Osteoblast (primary cell): Measurements from ENCODE around the gene SPO11. TPM values are rescaled to one million over a fixed set of nuclear protein-coding genes. Genes with fewer than 3 reads are reported as not detected.
"Not testable (repeated sequence)": the region's sequence is repeated elsewhere in the genome, so short reads cannot be mapped to it uniquely, and the experiment has no call there.

Experiments
- DNase-seq: peaks from one replicate; pipeline ENCODE4 v3.0.0; 2011; ENCODE audit warnings: low spot score, mixed read lengths; ENCODE audit not compliant: insufficient read length; ENCODE audit errors: missing footprints
- H2AFZ ChIP-seq: 2 replicates; pipeline ENCODE4 v1.6.0; 2011; ENCODE audit warnings: mild to moderate bottlenecking, low read length
- H3K27ac ChIP-seq: 2 replicates; pipeline ENCODE4 v1.5.1; 2011; ENCODE audit warnings: mild to moderate bottlenecking, low read depth, low read length, moderate library complexity
- H3K27me3 ChIP-seq: 2 replicates; pipeline ENCODE4 v1.6.0; 2012; ENCODE audit warnings: mild to moderate bottlenecking, control low read depth, inconsistent platforms, low read length, moderate library complexity; ENCODE audit not compliant: insufficient read depth
- H3K36me3 ChIP-seq: 2 replicates; pipeline ENCODE4 v1.5.1; 2011; ENCODE audit warnings: mild to moderate bottlenecking, low read length, control low read depth, moderate library complexity; ENCODE audit not compliant: insufficient read depth
- H3K4me1 ChIP-seq: 2 replicates; pipeline ENCODE4 v1.5.1; 2011; ENCODE audit warnings: mild to moderate bottlenecking, low read length, control low read depth, moderate library complexity; ENCODE audit not compliant: insufficient read depth
- H3K4me2 ChIP-seq: 2 replicates; pipeline ENCODE4 v1.6.0; 2011; ENCODE audit warnings: mild to moderate bottlenecking, low read length; ENCODE audit not compliant: insufficient read depth
- H3K4me3 ChIP-seq: fragments of 200-600 bp; sonication (generic); 3 replicates; pipeline ENCODE4 v1.5.1; 2012; ENCODE audit warnings: mild to moderate bottlenecking, low read length, inconsistent platforms; ENCODE audit not compliant: insufficient read depth
- H3K79me2 ChIP-seq: 2 replicates; pipeline ENCODE4 v1.6.0; 2012; ENCODE audit warnings: mild to moderate bottlenecking, low read length, control low read depth, inconsistent platforms; ENCODE audit not compliant: insufficient read depth
- H3K9me3 ChIP-seq: 2 replicates; pipeline ENCODE4 v1.5.1; 2011; ENCODE audit warnings: low read depth, low read length, control low read depth
- H4K20me1 ChIP-seq: 2 replicates; pipeline ENCODE4 v1.6.0; 2012; ENCODE audit warnings: mild to moderate bottlenecking, low read length, control low read depth; ENCODE audit not compliant: insufficient read depth
- total RNA-seq: library from RNA; depleted of rRNA; stranded (reverse); fragments of >200 nt; gene quantifications from 2 replicates; pipeline ENCODE4 v1.2.3, GENCODE V29; 2012
- TF ChIP-seq, protein P1 (sequence below): IDR thresholded peaks from 2 replicates; pipeline ENCODE4 v1.5.1; 2011; ENCODE audit warnings: mild to moderate bottlenecking, low read depth, low read length, moderate library complexity; ENCODE audit errors: extremely low read depth

SPO11 gene
- total RNA-seq, 1 donor, result not detected

DNA sequence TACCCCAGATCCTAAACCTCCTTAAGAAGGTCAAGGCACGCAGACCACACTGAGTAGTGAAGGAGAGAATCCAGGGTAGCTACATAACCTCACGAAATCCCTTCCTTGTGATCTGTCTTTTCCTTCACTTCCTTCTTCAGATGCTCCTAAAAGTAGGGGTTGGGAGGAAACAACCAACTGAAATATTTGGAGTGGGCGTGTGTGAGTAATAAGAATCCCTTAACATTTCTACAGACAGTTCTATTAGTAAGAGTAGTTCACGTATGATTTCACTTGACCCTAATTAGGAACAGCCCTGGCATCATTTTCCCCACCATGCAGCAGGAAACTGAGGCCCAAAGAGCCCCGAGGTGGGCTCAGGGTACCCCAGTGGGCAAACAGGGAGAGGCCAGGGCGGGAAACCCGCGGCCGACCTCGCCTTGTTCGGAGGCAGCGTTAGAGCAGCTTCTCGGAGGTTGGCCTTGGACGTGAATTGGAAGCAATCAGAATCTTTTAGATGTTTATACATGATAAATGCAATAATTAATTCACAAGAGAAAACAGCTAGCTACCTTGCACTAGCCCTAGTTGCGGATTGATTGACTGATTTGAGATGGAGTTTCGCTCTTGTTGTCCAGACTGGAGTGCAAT is 20.6 kb downstream of the SPO11 start:
- TF ChIP-seq, protein P1, sequence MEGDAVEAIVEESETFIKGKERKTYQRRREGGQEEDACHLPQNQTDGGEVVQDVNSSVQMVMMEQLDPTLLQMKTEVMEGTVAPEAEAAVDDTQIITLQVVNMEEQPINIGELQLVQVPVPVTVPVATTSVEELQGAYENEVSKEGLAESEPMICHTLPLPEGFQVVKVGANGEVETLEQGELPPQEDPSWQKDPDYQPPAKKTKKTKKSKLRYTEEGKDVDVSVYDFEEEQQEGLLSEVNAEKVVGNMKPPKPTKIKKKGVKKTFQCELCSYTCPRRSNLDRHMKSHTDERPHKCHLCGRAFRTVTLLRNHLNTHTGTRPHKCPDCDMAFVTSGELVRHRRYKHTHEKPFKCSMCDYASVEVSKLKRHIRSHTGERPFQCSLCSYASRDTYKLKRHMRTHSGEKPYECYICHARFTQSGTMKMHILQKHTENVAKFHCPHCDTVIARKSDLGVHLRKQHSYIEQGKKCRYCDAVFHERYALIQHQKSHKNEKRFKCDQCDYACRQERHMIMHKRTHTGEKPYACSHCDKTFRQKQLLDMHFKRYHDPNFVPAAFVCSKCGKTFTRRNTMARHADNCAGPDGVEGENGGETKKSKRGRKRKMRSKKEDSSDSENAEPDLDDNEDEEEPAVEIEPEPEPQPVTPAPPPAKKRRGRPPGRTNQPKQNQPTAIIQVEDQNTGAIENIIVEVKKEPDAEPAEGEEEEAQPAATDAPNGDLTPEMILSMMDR, result no peak
- no peak overlapping the region for H3K27ac ChIP-seq
- peaks cover 13% of the 10 kb centered on the region for H4K20me1 ChIP-seq
- H3K4me2 ChIP-seq, result no peak overlapping the region
- H3K4me1 ChIP-seq, result peaks cover 19% of the 10 kb centered on the region
- no peaks in the 10 kb centered on the region for H3K9me3 ChIP-seq
- H3K36me3 ChIP-seq, result peaks cover 18% of the 10 kb centered on the region
- no peak overlapping the region for H3K4me3 ChIP-seq
- H3K79me2 ChIP-seq, result peaks cover 39% of the 10 kb centered on the region
- peak; percentile 62 for DNase-seq
- H3K27me3 ChIP-seq, result no peaks in the 10 kb centered on the region
- H2AFZ ChIP-seq, result peak overlapping the region; percentile 60

DNA sequence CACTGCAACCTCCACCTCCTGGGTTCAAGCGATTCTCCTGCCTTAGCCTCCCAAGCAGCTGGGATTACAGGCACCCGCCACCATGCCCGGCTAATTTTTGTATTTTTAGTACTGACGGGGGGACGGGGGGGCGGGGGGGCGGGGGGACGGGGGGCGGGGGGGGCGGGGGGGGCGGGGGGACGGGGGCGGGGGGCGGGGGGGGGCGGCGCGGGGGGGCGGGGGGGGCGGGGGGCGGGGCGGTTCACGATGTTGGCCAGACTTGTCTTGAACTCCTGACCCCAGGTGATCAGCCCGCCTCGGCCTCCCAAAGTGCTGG is 21.1 kb downstream of the SPO11 start:
- peak overlapping the region; percentile 88 for H3K4me2 ChIP-seq
- DNase-seq, H3K27me3 ChIP-seq, H3K9me3 ChIP-seq: not testable (repeated sequence)
- peaks cover 43% of the 10 kb centered on the region for H3K79me2 ChIP-seq
- H3K27ac ChIP-seq, result peak overlapping the region; percentile 66
- peaks cover 23% of the 10 kb centered on the region for H3K36me3 ChIP-seq
- peak overlapping the region; percentile 72 for H3K4me3 ChIP-seq
- peaks cover 13% of the 10 kb centered on the region for H4K20me1 ChIP-seq
- peaks cover 19% of the 10 kb centered on the region for H3K4me1 ChIP-seq
- H2AFZ ChIP-seq, result peak overlapping the region; percentile 39

DNA sequence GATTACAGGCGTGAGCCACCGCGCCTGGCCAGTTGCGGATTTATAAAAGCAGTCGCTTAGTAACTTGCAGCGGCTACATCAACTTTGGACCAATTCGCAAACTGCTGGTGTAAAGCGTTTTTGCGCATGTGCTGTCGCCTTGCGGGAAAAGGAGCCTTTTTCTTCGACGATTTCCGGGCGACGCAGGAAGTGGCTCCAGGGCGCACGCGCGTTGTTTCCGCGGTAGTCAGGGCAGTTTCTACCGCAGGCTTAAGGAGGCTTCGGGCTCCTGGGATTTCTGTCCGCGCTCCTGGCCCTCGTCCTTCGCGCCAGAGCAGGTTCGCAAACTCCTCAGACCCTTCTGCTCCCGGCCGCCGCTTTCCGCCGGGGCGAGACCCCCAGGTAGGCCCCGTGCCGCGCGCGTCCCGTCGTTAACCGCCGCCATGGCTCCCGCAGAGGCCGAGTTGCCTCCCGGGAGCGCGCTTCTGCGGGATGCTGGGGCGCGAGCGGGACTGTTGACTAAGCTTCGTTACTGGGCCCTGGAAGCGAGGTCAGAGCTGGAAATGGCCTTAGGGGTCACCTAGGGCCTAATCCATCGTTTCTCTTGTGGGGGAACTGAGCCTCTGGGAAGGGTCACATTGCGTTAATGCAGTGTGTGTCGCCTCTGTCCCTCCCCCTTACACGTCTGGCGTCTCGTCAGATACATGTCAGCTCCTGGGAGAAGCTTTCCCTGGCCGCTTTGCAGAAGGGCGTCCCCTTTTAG is 21.6 kb downstream of the SPO11 start, which contains the start of gene RAE1:
Gene RAE1, plus strand, starts transcription at position 214 of the 742 bp plus-strand sequence. CDS start 2,784 bp downstream, outside the sequence.
- H3K4me3 ChIP-seq, result peak within 1 kb of the TSS; percentile 72
- peaks cover 13% of the 10 kb centered on the region for H4K20me1 ChIP-seq
- peak; percentile 97 for DNase-seq
- no peaks in the 10 kb centered on the region for H3K27me3 ChIP-seq
- H3K9me3 ChIP-seq, result no peaks in the 10 kb centered on the region
- peaks cover 19% of the 10 kb centered on the region for H3K4me1 ChIP-seq
- H3K36me3 ChIP-seq, result peaks cover 25% of the 10 kb centered on the region
- H2AFZ ChIP-seq, result peak within 1 kb of the TSS; percentile 60
- H3K79me2 ChIP-seq, result peaks cover 46% of the 10 kb centered on the region
- H3K4me2 ChIP-seq, result peak within 1 kb of the TSS; percentile 88
- peak within 1 kb of the TSS; percentile 66 for H3K27ac ChIP-seq
- TF ChIP-seq, protein P1, result no peak

DNA sequence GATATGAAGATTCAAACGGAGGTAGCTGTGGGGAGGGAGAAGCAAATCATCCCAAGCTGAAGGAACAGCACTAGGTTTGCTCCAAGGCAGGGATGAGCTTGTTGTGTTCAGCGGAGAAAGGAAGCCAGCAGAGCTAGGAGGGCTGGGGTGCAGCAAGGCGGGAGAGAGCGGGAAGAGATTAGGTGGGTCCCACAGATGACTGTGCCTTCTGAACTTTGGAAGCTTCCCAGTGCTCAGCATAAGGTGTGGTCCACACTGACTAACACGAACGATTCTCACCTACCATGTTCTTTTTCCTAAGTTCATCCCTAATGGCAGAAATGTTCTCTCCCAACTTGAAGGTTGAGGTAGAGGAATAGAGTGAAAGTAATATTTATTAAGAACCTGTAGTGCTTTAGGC is 22.7 kb downstream of the SPO11 start:
- TF ChIP-seq, protein P1, result no peak
- DNase-seq, result no peak
- H3K4me2 ChIP-seq, result peak overlapping the region; percentile 88
- H3K4me3 ChIP-seq, result peak overlapping the region; percentile 72
- H3K36me3 ChIP-seq, result peaks cover 25% of the 10 kb centered on the region
- no peak overlapping the region for H2AFZ ChIP-seq
- no peaks in the 10 kb centered on the region for H3K27me3 ChIP-seq
- H3K9me3 ChIP-seq, result no peaks in the 10 kb centered on the region
- peaks cover 19% of the 10 kb centered on the region for H3K4me1 ChIP-seq
- H3K27ac ChIP-seq, result peak overlapping the region; percentile 66
- H4K20me1 ChIP-seq, result peaks cover 13% of the 10 kb centered on the region
- peaks cover 47% of the 10 kb centered on the region for H3K79me2 ChIP-seq
